Astrocyte of the cerebellum (primary cell): ENCODE data around the gene CLIC1.
A peak's percentile ranks its signal among the peaks of the same experiment; 100 is the strongest.

Experiments used
- DNase-seq: peaks from one replicate; pipeline ENCODE4 v3.0.0-alpha.2; 2011; ENCODE audit warnings: low read depth
- H3K4me3 ChIP-seq: 2 replicates; pipeline ENCODE4 v1.5.1; 2011; ENCODE audit warnings: mild to moderate bottlenecking, low read depth, low read length, moderate library complexity
- in situ Hi-C: cut with HindIII; loops from 2 replicates; pipeline ENCODE4 v1.10.0; 2017; ENCODE audit warnings: low sequenced_read_pairs
- TF ChIP-seq, protein P1 (sequence below): IDR thresholded peaks from 2 replicates; pipeline ENCODE4 v1.5.1; 2012; ENCODE audit warnings: low read length, low read depth, moderate library complexity, mild to moderate bottlenecking; ENCODE audit errors: missing control alignments

The CLIC1 gene

GRCh38 chr6:31739639-31740396 lies 3.5 kb upstream of the CLIC1 start, which contains the start of gene MSH5:
MSH5 (plus strand) TSS chr6:31740005; CDS start chr6:31740467, 462 bp downstream.
- DNase-seq: peak; percentile 96
- peak within 1 kb of the TSS; percentile 55 for H3K4me3 ChIP-seq
- in situ Hi-C loops: no loop called here
- TF ChIP-seq, protein P1, sequence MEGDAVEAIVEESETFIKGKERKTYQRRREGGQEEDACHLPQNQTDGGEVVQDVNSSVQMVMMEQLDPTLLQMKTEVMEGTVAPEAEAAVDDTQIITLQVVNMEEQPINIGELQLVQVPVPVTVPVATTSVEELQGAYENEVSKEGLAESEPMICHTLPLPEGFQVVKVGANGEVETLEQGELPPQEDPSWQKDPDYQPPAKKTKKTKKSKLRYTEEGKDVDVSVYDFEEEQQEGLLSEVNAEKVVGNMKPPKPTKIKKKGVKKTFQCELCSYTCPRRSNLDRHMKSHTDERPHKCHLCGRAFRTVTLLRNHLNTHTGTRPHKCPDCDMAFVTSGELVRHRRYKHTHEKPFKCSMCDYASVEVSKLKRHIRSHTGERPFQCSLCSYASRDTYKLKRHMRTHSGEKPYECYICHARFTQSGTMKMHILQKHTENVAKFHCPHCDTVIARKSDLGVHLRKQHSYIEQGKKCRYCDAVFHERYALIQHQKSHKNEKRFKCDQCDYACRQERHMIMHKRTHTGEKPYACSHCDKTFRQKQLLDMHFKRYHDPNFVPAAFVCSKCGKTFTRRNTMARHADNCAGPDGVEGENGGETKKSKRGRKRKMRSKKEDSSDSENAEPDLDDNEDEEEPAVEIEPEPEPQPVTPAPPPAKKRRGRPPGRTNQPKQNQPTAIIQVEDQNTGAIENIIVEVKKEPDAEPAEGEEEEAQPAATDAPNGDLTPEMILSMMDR: no peak

- TF ChIP-seq, protein P1: peak; percentile 30
- peak; percentile 65 for DNase-seq
- in situ Hi-C loops: no loop called here
- H3K4me3 ChIP-seq: peak overlapping the region; percentile 5
Measured at GRCh38 chr6:31737991-31738979, 2.0 kb upstream of the CLIC1 start.

- H3K4me3 ChIP-seq: peak overlapping the region; percentile 5
- TF ChIP-seq, protein P1: no peak
Measured at GRCh38 chr6:31737315-31737990, 1.1 kb upstream of the CLIC1 start.

DNA sequence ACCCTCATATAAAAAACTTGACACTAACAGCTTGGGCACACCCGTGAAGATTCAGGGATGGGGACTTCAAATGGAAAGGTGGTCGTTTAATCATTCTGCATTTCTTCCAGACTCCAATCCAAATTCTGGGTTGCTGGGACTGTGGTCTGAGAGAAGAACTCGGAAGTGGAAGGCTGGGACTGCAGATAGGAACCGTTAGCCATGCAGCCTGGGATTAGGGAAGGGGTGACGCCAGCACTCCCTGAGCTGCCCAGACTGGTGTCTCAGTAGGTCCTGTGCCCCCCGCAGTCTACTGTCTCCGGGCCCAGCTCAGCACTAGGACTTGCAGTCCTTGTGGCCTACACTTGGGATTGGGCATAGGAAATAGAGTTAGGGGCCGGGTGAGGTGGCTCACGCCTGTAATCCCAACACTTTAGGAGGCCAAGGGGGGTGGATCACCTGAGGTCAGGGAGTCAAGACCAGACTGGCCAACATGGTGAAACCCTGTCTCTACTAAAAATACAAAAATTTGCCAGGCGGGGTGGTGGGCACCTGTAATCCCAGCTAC lies 511 bp upstream of the CLIC1 start:
- DNase-seq: no peak
- in situ Hi-C loops: no loop called here
- H3K4me3 ChIP-seq: peak overlapping the region; percentile 99
- TF ChIP-seq, protein P1: no peak

More at GRCh38 chr6:31737315-31737990, 1.1 kb upstream of the CLIC1 start:
- in situ Hi-C loops: no loop called here
- no peak for DNase-seq

- peak overlapping the region; percentile 99 for H3K4me3 ChIP-seq
- DNase-seq: no peak
- in situ Hi-C loops: loop anchor here (5.0 kb wide), 1 partner anchor 43 kb away; no protein-coding TSS in a partner anchor
Measured at GRCh38 chr6:31734821-31735406, 1.4 kb downstream of the CLIC1 start.

More at GRCh38 chr6:31734821-31735406, 1.4 kb downstream of the CLIC1 start:
- TF ChIP-seq, protein P1: no peak
